Cardiac fibroblast (primary cell): ENCODE measurements around the gene CENATAC.
"Not testable (repeated sequence)": the region's sequence is repeated elsewhere in the genome, so short reads cannot be mapped to it uniquely, and the experiment has no call there.

ENCODE experiments used
- DNase-seq, 2 donors: peaks; one replicate each; pipeline versions ENCODE4 v3.0.0 to v3.0.0-alpha.2; 2010; ENCODE audit warnings: low read depth in 2 of 2
- H3K4me3 ChIP-seq, 2 donors: replicated peaks in 1 of 2; 1 replicate in 1 of 2; 2 replicates in 1 of 2; pipeline ENCODE4 v1.5.1; 2011; ENCODE audit warnings: low read depth in 2 of 2, low read length in 2 of 2, mild to moderate bottlenecking in 2 of 2, moderate library complexity in 1 of 2
- CTCF ChIP-seq: IDR thresholded peaks from one replicate; pipeline ENCODE4 v1.5.1; 2011; ENCODE audit warnings: low read depth, mild to moderate bottlenecking, low read length, inconsistent platforms

CENATAC gene

DNA sequence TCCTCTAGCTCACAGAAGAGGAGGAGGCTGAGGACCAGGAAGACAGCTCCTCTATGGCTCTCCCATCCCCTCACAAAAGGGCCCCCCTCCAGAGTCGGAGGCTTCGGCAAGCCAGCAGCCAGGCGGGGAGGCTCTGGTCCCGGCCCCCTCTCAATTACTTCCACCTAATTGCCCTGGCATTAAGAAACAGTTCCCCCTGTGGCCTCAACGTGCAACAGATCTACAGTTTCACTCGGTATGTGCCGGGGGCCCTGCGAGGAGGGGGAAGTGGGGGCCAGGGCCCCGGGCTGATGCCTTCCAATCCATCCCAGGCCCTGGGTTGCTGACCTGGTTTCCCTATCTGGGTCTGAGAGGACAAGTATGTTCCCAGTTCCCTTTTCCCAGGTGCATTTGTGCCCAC, 18.5 kb upstream of the CENATAC start:
- H3K4me3 ChIP-seq, result no peak overlapping the region
- no peak for TF ChIP-seq CTCF
- DNase-seq, result no peak

DNA sequence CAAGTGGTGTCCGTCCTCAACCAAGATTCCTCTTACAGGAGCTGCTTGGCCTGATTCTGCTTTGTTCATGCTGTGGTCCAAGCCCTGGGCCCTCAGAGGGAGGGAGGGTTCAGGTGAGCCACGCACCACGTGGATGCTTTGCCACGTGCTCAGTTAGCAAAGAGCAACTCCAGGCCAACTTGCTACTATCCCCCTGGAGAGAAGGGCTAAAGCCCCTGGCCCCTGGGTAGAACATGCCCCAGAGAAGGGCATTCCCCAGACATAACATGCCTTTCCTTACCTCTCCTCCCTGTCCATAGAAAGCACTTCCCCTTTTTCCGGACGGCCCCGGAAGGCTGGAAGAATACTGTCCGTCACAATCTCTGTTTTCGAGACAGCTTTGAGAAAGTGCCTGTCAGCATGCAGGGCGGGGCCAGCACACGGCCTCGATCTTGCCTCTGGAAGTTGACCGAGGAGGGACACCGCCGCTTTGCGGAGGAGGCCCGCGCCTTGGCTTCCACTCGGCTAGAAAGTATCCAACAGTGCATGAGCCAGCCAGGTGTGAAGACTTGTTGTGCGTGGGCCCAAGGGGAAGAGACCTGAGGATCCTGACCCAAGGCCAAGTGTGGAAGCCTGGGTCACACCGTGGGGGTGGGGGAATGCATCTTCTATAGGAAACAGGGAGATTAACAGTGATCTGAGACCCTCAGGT, 17.6 kb upstream of the CENATAC start:
- DNase-seq, result peak; percentile 13 to 22
- H3K4me3 ChIP-seq, result no peak overlapping the region
- TF ChIP-seq CTCF, result no peak

- DNase-seq, H3K4me3 ChIP-seq: not testable (repeated sequence)
Observed at GRCh38 chr11:118984337-118984736, 13.6 kb upstream of the CENATAC start.

- no peak overlapping the region for H3K4me3 ChIP-seq
- DNase-seq, result no peak
- no peak for TF ChIP-seq CTCF
Observed at GRCh38 chr11:118984825-118985224, 13.1 kb upstream of the CENATAC start.

GRCh38 chr11:118988280-118988679, 9.7 kb upstream of the CENATAC start:
- DNase-seq, result no peak
- TF ChIP-seq CTCF, result no peak
- no peak overlapping the region for H3K4me3 ChIP-seq

DNA sequence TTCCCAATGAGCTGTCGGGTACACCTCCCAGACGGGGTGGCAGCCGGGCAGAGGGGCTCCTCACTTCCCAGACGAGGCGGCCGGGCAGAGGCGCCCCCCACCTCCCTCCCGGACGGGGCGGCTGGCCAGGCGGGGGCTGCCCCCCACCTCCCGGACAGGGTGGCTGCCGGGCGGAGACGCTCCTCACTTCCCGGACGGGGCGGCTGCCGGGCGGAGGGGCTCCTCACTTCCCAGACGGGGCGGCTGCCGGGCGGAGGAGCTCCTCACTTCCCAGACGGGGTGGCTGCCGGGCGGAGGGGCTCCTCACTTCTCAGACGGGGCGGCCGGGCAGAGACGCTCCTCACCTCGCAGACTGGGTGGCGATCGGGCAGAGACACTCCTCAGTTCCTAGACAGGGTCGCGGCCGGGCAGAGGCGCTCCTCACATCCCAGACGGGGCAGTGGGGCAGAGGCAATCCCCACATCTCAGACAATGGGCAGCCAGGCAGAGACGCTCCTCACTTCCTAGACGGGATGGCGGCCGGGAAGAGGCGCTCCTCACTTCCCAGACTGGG, 6.4 kb upstream of the CENATAC start:
- not testable (repeated sequence) for DNase-seq, H3K4me3 ChIP-seq

DNA sequence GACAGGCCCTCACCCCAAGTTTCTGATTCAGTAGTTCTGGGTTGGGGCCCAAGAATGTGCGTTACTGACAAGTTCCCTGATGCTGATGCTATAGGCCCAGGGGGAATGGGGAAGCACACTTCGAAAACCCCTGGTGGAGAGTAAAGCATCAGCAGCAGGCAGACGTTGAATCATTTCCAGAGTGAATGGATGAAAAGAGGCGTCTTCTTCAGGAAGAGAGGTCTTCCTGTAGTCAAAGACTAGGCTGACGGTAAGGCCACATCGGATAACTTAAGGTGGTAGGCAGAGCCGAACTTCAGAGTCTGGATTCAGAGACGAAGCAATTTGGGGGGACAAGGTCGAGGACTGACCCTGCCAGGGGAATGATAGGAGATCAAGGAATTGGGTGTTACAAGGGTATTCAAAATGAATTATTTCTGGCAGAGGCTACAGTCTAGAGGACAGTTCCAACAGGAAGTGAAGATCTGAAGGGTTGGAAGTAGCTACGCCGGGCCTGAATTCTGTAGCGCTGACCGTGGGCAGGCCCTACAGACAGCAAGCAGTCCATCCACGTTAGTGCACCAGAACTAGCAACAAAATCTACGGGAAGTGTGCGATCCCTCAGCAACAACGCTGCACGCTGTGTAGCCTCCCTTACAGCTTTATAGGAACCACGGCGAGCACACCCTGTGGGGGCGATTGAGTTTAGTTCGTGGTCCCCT, 862 bp upstream of the CENATAC start:
- H3K4me3 ChIP-seq, result peak overlapping the region; percentile 91 to 92
- peak in 1 of 2 donors; percentile 48 for DNase-seq
- peak; percentile 38 for TF ChIP-seq CTCF
